ENCODE data around the gene PEX5L.

PEX5L gene

GRCh38 chr3:179765396-179765795 is 271.3 kb downstream of the PEX5L start:
- no peak for TF ChIP-seq CTCF (IDR thresholded peaks at IDR 0.05; ENCODE audit: low read length, missing control alignments)
- no peak for DNase-seq (ENCODE audit: low read depth)
- no peak overlapping the region for H3K4me3 ChIP-seq (replicated peaks; ENCODE audit: low read depth, low read length)

- no peak for TF ChIP-seq CTCF (IDR thresholded peaks at IDR 0.05; ENCODE audit: low read length, missing control alignments)
- no peak overlapping the region for H3K4me3 ChIP-seq (replicated peaks; ENCODE audit: low read depth, low read length)
- DNase-seq (ENCODE audit: low read depth): peak; percentile 78
These were observed 275.8 kb downstream of the PEX5L start for GRCh38 chr3:179760944-179761343.

- no peak overlapping the region for H3K4me3 ChIP-seq (replicated peaks; ENCODE audit: low read depth, low read length)
- TF ChIP-seq CTCF (IDR thresholded peaks at IDR 0.05; ENCODE audit: low read length, missing control alignments): peak; percentile 79
- DNase-seq (ENCODE audit: low read depth): peak; percentile 48
These were observed 285.9 kb downstream of the PEX5L start for GRCh38 chr3:179750720-179751328.

GRCh38 chr3:179745716-179746115 is 291.0 kb downstream of the PEX5L start:
- no peak for DNase-seq (ENCODE audit: low read depth)
- TF ChIP-seq CTCF (IDR thresholded peaks at IDR 0.05; ENCODE audit: low read length, missing control alignments): no peak
- no peak overlapping the region for H3K4me3 ChIP-seq (replicated peaks; ENCODE audit: low read depth, low read length)

GRCh38 chr3:179745079-179745478 is 291.7 kb downstream of the PEX5L start:
- DNase-seq (ENCODE audit: low read depth): no peak
- no peak overlapping the region for H3K4me3 ChIP-seq (replicated peaks; ENCODE audit: low read depth, low read length)
- TF ChIP-seq CTCF (IDR thresholded peaks at IDR 0.05; ENCODE audit: low read length, missing control alignments): no peak
